Small intestine (tissue), 16 donors: ENCODE results near the gene TBC1D1. TPM values are rescaled to one million over a fixed set of nuclear protein-coding genes. Genes with fewer than 3 reads are reported as not detected.

Source experiments
- DNase-seq, 2 donors: peaks; one replicate each; pipeline versions ENCODE4 v3.0.0 to v3.0.0-alpha.2; 2013
- FAIRE-seq: peaks from 2 replicates; lab custom pipeline; 2012; peaks lifted over from hg19 to GRCh38; lab: Jason Lieb, UNC
- H3K27ac ChIP-seq, 3 donors: one replicate each; pipeline ENCODE4 v1.5.1; 2013; ENCODE audit warnings: low read length in 2 of 3, mild to moderate bottlenecking in 2 of 3, control low read depth in 1 of 3, inconsistent platforms in 1 of 3, low read depth in 1 of 3, moderate library complexity in 1 of 3
- H3K27me3 ChIP-seq, 3 donors: one replicate each; pipeline ENCODE4 v1.6.1; 2013; ENCODE audit warnings: low read length in 3 of 3, inconsistent platforms in 1 of 3; ENCODE audit not compliant: control insufficient read depth in 3 of 3, insufficient read depth in 3 of 3
- H3K36me3 ChIP-seq, 3 donors: one replicate each; pipeline ENCODE4 v1.6.1; 2013; ENCODE audit warnings: low read length in 3 of 3, inconsistent platforms in 1 of 3, low read depth in 1 of 3, mild to moderate bottlenecking in 1 of 3, moderate library complexity in 1 of 3; ENCODE audit not compliant: control insufficient read depth in 3 of 3, insufficient read depth in 2 of 3
- H3K4me1 ChIP-seq, 3 donors: one replicate each; pipeline ENCODE4 v1.6.1; 2013; ENCODE audit warnings: low read length in 2 of 3, inconsistent platforms in 1 of 3, low read depth in 1 of 3, mild to moderate bottlenecking in 1 of 3, moderate library complexity in 1 of 3; ENCODE audit not compliant: control insufficient read depth in 3 of 3, insufficient read depth in 2 of 3
- H3K4me3 ChIP-seq, 3 donors: one replicate each; pipeline ENCODE4 v1.5.1; 2013; ENCODE audit warnings: low read length in 3 of 3, control low read depth in 1 of 3, inconsistent platforms in 1 of 3, low read depth in 1 of 3, mild to moderate bottlenecking in 1 of 3, moderate library complexity in 1 of 3
- H3K9me3 ChIP-seq, 2 donors: one replicate each; pipeline ENCODE4 v1.6.1; 2013; ENCODE audit warnings: low read depth in 1 of 2, low read length in 1 of 2; ENCODE audit not compliant: control insufficient read depth in 2 of 2, insufficient read depth in 1 of 2
- WGBS, 3 donors: extraction: QIAGEN DNeasy Blood & Tissue Kit; methylation state at CpG; one replicate each; pipeline ENCODE4 v1.1.7; 2013; 5-methylcytosine and 5-hydroxymethylcytosine counted together
- long read RNA-seq, 10 donors: transcript quantifications; one replicate each; lab custom pipeline, GENCODE V29; 2026
- polyA plus RNA-seq, 4 donors: library from polyadenylated mRNA; stranded (reverse) in 3 of 4; unstranded in 1 of 4; fragments of 200-250 nt in 3 of 4; fragments of 120-200 nt in 1 of 4; gene quantifications; one replicate each; pipeline versions ENCODE4 v1.2.1 to v1.2.3, GENCODE V29; 2013
- donor health status: healthy with polysubstance abuse.
- donor health status: control.
- donor health status: control.
- donor health status: Bipolar disorder and iron deficiency.
- donor health status: healthy.

The TBC1D1 gene
- polyA plus RNA-seq: 100 to 1,000 TPM in 1 of 4 donors, 10 to 100 TPM in 3; 38.3 to 118 (median 41.5) TPM
- long read RNA-seq, donor 1, partial matches to known transcripts: 29 of 50 reads
- long read RNA-seq, donor 1, other reads (novel, unspliced or antisense): 18 of 50 reads
- long read RNA-seq, donor 2: 0 reads
- long read RNA-seq, donor 3, partial matches to known transcripts: 26 of 30 reads
- long read RNA-seq, donor 3, other reads (novel, unspliced or antisense): 0 of 30 reads
- long read RNA-seq, donor 4: 0 reads
- long read RNA-seq, donor 5, partial matches to known transcripts: 6 of 10 reads
- long read RNA-seq, donor 5, other reads (novel, unspliced or antisense): 0 of 10 reads
- long read RNA-seq, donor 6, full-length matches to known transcripts: 3 of 15 reads
- long read RNA-seq, donor 6, partial matches to known transcripts: 12 of 15 reads
- long read RNA-seq, donor 6, other reads (novel, unspliced or antisense): 0 of 15 reads
- long read RNA-seq, donor 7: 0 reads
- long read RNA-seq, donor 8: 0 reads
- long read RNA-seq, donor 9: 0 reads
- long read RNA-seq, donor 10, full-length matches to known transcripts: 5 of 5 reads
- long read RNA-seq, donor 10, partial matches to known transcripts: 0 of 5 reads
- long read RNA-seq, donor 10, other reads (novel, unspliced or antisense): 0 of 5 reads

- 0 to 1% (median 1%) methylated on average over 19 to 43 of the region's 43 CpGs for WGBS, 3 donors
- Histone ChIP-seq H3K4me3 (peak within 1 kb of the TSS; percentile 56 to 93 (median 83)), H3K9me3 (no peaks in the 10 kb centered on the region), H3K27me3 (peaks cover 0 to 31% (median 3%) of the 10 kb centered on the region in 3 donors), H3K36me3 (no peaks in the 10 kb centered on the region), H3K4me1 (peaks cover 0 to 7% (median 1%) of the 10 kb centered on the region in 3 donors), H3K27ac (peak within 1 kb of the TSS; percentile 42 to 84 (median 62))
- DNase-seq (peak; percentile 37 to 51), FAIRE-seq (no peak)
Observed at GRCh38 chr4:37890801-37891259, at the start of gene TBC1D1. Gene TBC1D1 (plus strand): TSS chr4:37891084. CDS start chr4:37902096, 11,012 bp downstream.

GRCh38 chr4:37844204-37844603 is 46.7 kb upstream of the TBC1D1 start:
- WGBS, 3 donors: 85 to 95% (median 93%) methylated on average over 5 of the region's 5 CpGs
- DNase-seq (no peak), FAIRE-seq (no peak)
- no peaks in the 10 kb centered on the region for H3K27me3 ChIP-seq
- H3K4me1 ChIP-seq: no peaks in the 10 kb centered on the region
- H3K9me3 ChIP-seq: no peaks in the 10 kb centered on the region
- H3K4me3 ChIP-seq: no peak overlapping the region
- H3K36me3 ChIP-seq: peaks cover 7 to 33% (median 12%) of the 10 kb centered on the region in 3 donors
- H3K27ac ChIP-seq: no peak overlapping the region

- 95 to 97% (median 96%) methylated on average over 4 of the region's 4 CpGs for WGBS, 3 donors
- H3K9me3 ChIP-seq: no peaks in the 10 kb centered on the region
- no peak overlapping the region for H3K27ac ChIP-seq
- H3K27me3 ChIP-seq: no peaks in the 10 kb centered on the region
- no peak overlapping the region for H3K4me3 ChIP-seq
- peaks cover 7 to 40% (median 10%) of the 10 kb centered on the region in 3 donors for H3K36me3 ChIP-seq
- DNase-seq (no peak), FAIRE-seq (no peak)
- no peaks in the 10 kb centered on the region for H3K4me1 ChIP-seq
Observed at GRCh38 chr4:37845201-37845600, 45.7 kb upstream of the TBC1D1 start.

GRCh38 chr4:37847311-37847884 is 43.5 kb upstream of the TBC1D1 start:
- no peak for DNase-seq
- peaks cover 5 to 44% (median 10%) of the 10 kb centered on the region in 3 donors for H3K36me3 ChIP-seq
- H3K4me3 ChIP-seq: no peak overlapping the region
- H3K27me3 ChIP-seq: no peaks in the 10 kb centered on the region
- H3K9me3 ChIP-seq: no peaks in the 10 kb centered on the region
- H3K4me1 ChIP-seq: no peaks in the 10 kb centered on the region
- H3K27ac ChIP-seq: no peak overlapping the region
- 65 to 74% (median 72%) methylated on average over 5 of the region's 5 CpGs for WGBS, 3 donors
- no peak for FAIRE-seq

- WGBS, 3 donors: 85 to 95% (median 92%) methylated on average over 2 of the region's 2 CpGs
- Histone ChIP-seq H3K27ac (no peak overlapping the region), H3K27me3 (no peaks in the 10 kb centered on the region), H3K4me3 (no peak overlapping the region), H3K36me3 (peaks cover 7 to 42% (median 11%) of the 10 kb centered on the region in 3 donors), H3K4me1 (no peaks in the 10 kb centered on the region), H3K9me3 (no peaks in the 10 kb centered on the region)
- FAIRE-seq: no peak
- no peak for DNase-seq
Observed at GRCh38 chr4:37852376-37852775, 38.5 kb upstream of the TBC1D1 start.

- H3K27ac ChIP-seq: no peak overlapping the region
- H3K9me3 ChIP-seq: no peaks in the 10 kb centered on the region
- 90 to 97% (median 96%) methylated on average over 4 of the region's 4 CpGs for WGBS, 3 donors
- H3K4me1 ChIP-seq: no peaks in the 10 kb centered on the region
- FAIRE-seq: no peak
- no peak overlapping the region for H3K4me3 ChIP-seq
- no peak for DNase-seq
- H3K36me3 ChIP-seq: peaks cover 3 to 21% (median 8%) of the 10 kb centered on the region in 3 donors
- H3K27me3 ChIP-seq: no peaks in the 10 kb centered on the region
Observed at GRCh38 chr4:37858112-37858511, 32.8 kb upstream of the TBC1D1 start.

GRCh38 chr4:37858872-37859271 is 32.0 kb upstream of the TBC1D1 start:
- FAIRE-seq: no peak
- H3K4me1 ChIP-seq: no peaks in the 10 kb centered on the region
- no peak overlapping the region for H3K27ac ChIP-seq
- peak in 1 of 2 donors; percentile 24 for DNase-seq
- H3K4me3 ChIP-seq: no peak overlapping the region
- H3K27me3 ChIP-seq: no peaks in the 10 kb centered on the region
- H3K36me3 ChIP-seq: peaks cover 5 to 18% (median 8%) of the 10 kb centered on the region in 3 donors
- no peaks in the 10 kb centered on the region for H3K9me3 ChIP-seq

GRCh38 chr4:37860266-37860665 is 30.6 kb upstream of the TBC1D1 start:
- DNase-seq: no peak
- H3K4me1 ChIP-seq: no peaks in the 10 kb centered on the region
- no peak overlapping the region for H3K4me3 ChIP-seq
- H3K27ac ChIP-seq: no peak overlapping the region
- no peaks in the 10 kb centered on the region for H3K9me3 ChIP-seq
- peaks cover 5 to 15% (median 5%) of the 10 kb centered on the region in 3 donors for H3K36me3 ChIP-seq
- no peaks in the 10 kb centered on the region for H3K27me3 ChIP-seq
- FAIRE-seq: no peak
- WGBS, 3 donors: 88 to 100% (median 97%) methylated on average over 1 of the region's 1 CpG
